H1 (cell line): ENCODE results near the gene HTR1B. TPM values are rescaled to one million over a fixed set of nuclear protein-coding genes. Genes with fewer than 3 reads are reported as not detected.

ENCODE experiments used
- CTCF ChIA-PET: fragments of 300-600 bp; sonication (Branson Sonifier 250); formaldehyde crosslinking; loops from one replicate; lab custom pipeline; 2021; ENCODE audit not compliant: partially characterized antibody; lab: Charles Lee
- POLR2A ChIA-PET: fragments of 300-600 bp; sonication (Branson Sonifier 250); formaldehyde crosslinking; loops from one replicate; lab custom pipeline; 2021; ENCODE audit warnings: inconsistent platforms; ENCODE audit not compliant: partially characterized antibody; lab: Charles Lee
- DNase-seq, 2 experiments: peaks; one replicate each; pipeline versions ENCODE4 v3.0.0 to v3.0.0-alpha.2; 2010 to 2022; ENCODE audit warnings: low spot score in 2 of 2, low read depth in 1 of 2, mixed read lengths in 1 of 2
- FAIRE-seq: peaks from 2 replicates; lab custom pipeline; 2011; peaks lifted over from hg19 to GRCh38; lab: Jason Lieb, UNC
- H2AFZ ChIP-seq: 2 replicates; pipeline ENCODE4 v1.8.1; 2012; ENCODE audit warnings: low read length, inconsistent platforms
- H2AK5ac ChIP-seq: 2 replicates; pipeline ENCODE4 v1.6.1; 2013; ENCODE audit warnings: low read depth, low read length
- H2BK120ac ChIP-seq: replicated peaks from 2 replicates; pipeline ENCODE3; 2013; ENCODE audit warnings: low read depth, low read length, inconsistent platforms
- H2BK12ac ChIP-seq: 2 replicates; pipeline ENCODE4 v1.6.1; 2013; ENCODE audit warnings: low read depth, low read length
- H2BK15ac ChIP-seq: 2 replicates; pipeline ENCODE4 v1.6.1; 2013; ENCODE audit warnings: low read length
- H2BK20ac ChIP-seq: 2 replicates; pipeline ENCODE4 v1.6.1; 2013; ENCODE audit warnings: low read length
- H2BK5ac ChIP-seq: 2 replicates; pipeline ENCODE4 v1.6.1; 2013; ENCODE audit warnings: low read depth, low read length
- H3K14ac ChIP-seq: 2 replicates; pipeline ENCODE4 v1.6.1; 2013; ENCODE audit warnings: inconsistent platforms; ENCODE audit not compliant: insufficient read length
- H3K18ac ChIP-seq: 2 replicates; pipeline ENCODE4 v1.6.1; 2013; ENCODE audit warnings: low read length; ENCODE audit errors: extremely low read depth
- H3K23ac ChIP-seq: 2 replicates; pipeline ENCODE4 v1.6.1; 2013; ENCODE audit warnings: inconsistent platforms; ENCODE audit not compliant: insufficient read length
- H3K23me2 ChIP-seq: 2 replicates; pipeline ENCODE4 v1.6.1; 2013; ENCODE audit warnings: low read depth, low read length
- H3K27ac ChIP-seq: 2 replicates; pipeline ENCODE4 v1.6.1; 2011; ENCODE audit warnings: low read depth, low read length, inconsistent platforms
- H3K27me3 ChIP-seq, 4 experiments: replicated peaks in 1 of 4; 1 replicate in 1 of 4; 2 replicates in 3 of 4; pipeline versions ENCODE4 v1.6.1 to v1.8.1; 2011 to 2013; ENCODE audit warnings: low read length in 3 of 4, mild to moderate bottlenecking in 3 of 4, inconsistent platforms in 2 of 4, mixed read lengths in 2 of 4, moderate library complexity in 1 of 4; ENCODE audit not compliant: control insufficient read depth in 3 of 4, insufficient read depth in 3 of 4; ENCODE audit errors: extremely low read depth in 1 of 4
- H3K36me3 ChIP-seq, 4 experiments: 2 replicates each; pipeline versions ENCODE4 v1.6.1 to v1.8.1; 2011 to 2013; ENCODE audit warnings: mild to moderate bottlenecking in 4 of 4, low read length in 3 of 4, moderate library complexity in 2 of 4, control low read depth in 1 of 4, inconsistent platforms in 1 of 4; ENCODE audit not compliant: insufficient read depth in 4 of 4, control insufficient read depth in 2 of 4
- H3K4ac ChIP-seq: replicated peaks from 2 replicates; pipeline ENCODE3; 2013; ENCODE audit warnings: low read length, low read depth, mixed read lengths, inconsistent platforms; ENCODE audit not compliant: insufficient read length
- H3K4me1 ChIP-seq, 4 experiments: replicated peaks in 1 of 4; 1 replicate in 1 of 4; 2 replicates in 3 of 4; pipeline versions ENCODE4 v1.6.1 to v1.8.1; 2011 to 2013; ENCODE audit warnings: low read length in 3 of 4, inconsistent platforms in 2 of 4, mixed read lengths in 1 of 4; ENCODE audit not compliant: insufficient read depth in 4 of 4, control insufficient read depth in 3 of 4
- H3K4me2 ChIP-seq, 2 experiments: 2 replicates each; pipeline versions ENCODE4 v1.6.1 to v1.8.1; 2011 to 2013; ENCODE audit warnings: low read depth in 2 of 2, low read length in 2 of 2, control low read depth in 1 of 2, inconsistent platforms in 1 of 2, mild to moderate bottlenecking in 1 of 2; ENCODE audit not compliant: insufficient read depth in 1 of 2
- H3K4me3 ChIP-seq, 4 experiments: fragments of 200-600, 300-600 bp in 1 of 4; sonication (generic), shearing (Covaris generic), sonication (Bioruptor Twin) in 1 of 4; 2 replicates each; pipeline versions ENCODE4 v1.5.1 to v1.8.1; 2011 to 2016; ENCODE audit warnings: low read length in 4 of 4, low read depth in 3 of 4, control low read depth in 2 of 4, inconsistent platforms in 2 of 4, mild to moderate bottlenecking in 2 of 4, mixed read lengths in 1 of 4, moderate library complexity in 1 of 4; ENCODE audit not compliant: insufficient read depth in 2 of 4; ENCODE audit errors: extremely low read depth in 1 of 4
- H3K56ac ChIP-seq: replicated peaks from 2 replicates; pipeline ENCODE3; 2013; ENCODE audit warnings: low read depth, mild to moderate bottlenecking, mixed read lengths, low read length, inconsistent platforms; ENCODE audit not compliant: insufficient read length
- H3K79me1 ChIP-seq: 2 replicates; pipeline ENCODE4 v1.6.1; 2013; ENCODE audit warnings: low read depth, low read length, control low read depth
- H3K79me2 ChIP-seq, 2 experiments: 2 replicates each; pipeline versions ENCODE4 v1.6.1 to v1.8.1; 2012 to 2013; ENCODE audit warnings: low read length in 2 of 2, mild to moderate bottlenecking in 2 of 2, inconsistent platforms in 1 of 2; ENCODE audit not compliant: insufficient read depth in 2 of 2, control insufficient read depth in 1 of 2
- H3K9ac ChIP-seq, 4 experiments: replicated peaks in 1 of 4; 1 replicate in 1 of 4; 2 replicates in 3 of 4; pipeline versions ENCODE4 v1.6.1 to v1.8.1; 2011 to 2013; ENCODE audit warnings: low read depth in 3 of 4, low read length in 3 of 4, control low read depth in 2 of 4, mild to moderate bottlenecking in 2 of 4, moderate library complexity in 2 of 4, inconsistent platforms in 1 of 4; ENCODE audit errors: extremely low read depth in 1 of 4
- H3K9me3 ChIP-seq, 2 experiments: 2 replicates each; pipeline versions ENCODE4 v1.6.1 to v1.8.1; 2012 to 2013; ENCODE audit warnings: mild to moderate bottlenecking in 2 of 2, moderate library complexity in 2 of 2, control low read depth in 1 of 2, inconsistent platforms in 1 of 2, low read depth in 1 of 2, low read length in 1 of 2, mixed read lengths in 1 of 2; ENCODE audit not compliant: insufficient read depth in 2 of 2
- H4K20me1 ChIP-seq, 2 experiments: replicated peaks in 1 of 2; 2 replicates each; pipeline versions ENCODE3 to v1.8.1; 2011 to 2013; ENCODE audit warnings: inconsistent platforms in 2 of 2, low read length in 2 of 2, mild to moderate bottlenecking in 1 of 2; ENCODE audit not compliant: insufficient read depth in 2 of 2, control insufficient read depth in 1 of 2
- H4K5ac ChIP-seq: 2 replicates; pipeline ENCODE4 v1.6.1; 2013; ENCODE audit warnings: low read length, low read depth, mixed read lengths, inconsistent platforms; ENCODE audit not compliant: insufficient read length
- H4K8ac ChIP-seq: 2 replicates; pipeline ENCODE4 v1.8.0; 2013; ENCODE audit warnings: mild to moderate bottlenecking, moderate library complexity, low read length, inconsistent platforms; ENCODE audit not compliant: insufficient read depth; ENCODE audit errors: extremely low read depth
- H4K91ac ChIP-seq: replicated peaks from 2 replicates; pipeline ENCODE3; 2013; ENCODE audit warnings: low read length, mixed read lengths, inconsistent platforms; ENCODE audit not compliant: insufficient read length
- CBX8 ChIP-seq: fragments of 300-800, 300-1000 bp; sonication (generic); IDR thresholded peaks from 2 replicates; pipeline ENCODE4 v1.7.1; 2016; ENCODE audit warnings: low read depth, low read length, borderline replicate concordance
- E2F6 ChIP-seq: IDR thresholded peaks from 2 replicates; pipeline ENCODE4 v1.6.1; 2012; ENCODE audit warnings: inconsistent platforms
- JUN ChIP-seq: IDR thresholded peaks from 2 replicates; pipeline ENCODE4 v1.6.1; 2011; ENCODE audit warnings: low read depth, mild to moderate bottlenecking, improper control_type of control experiment, low read length
- KDM5A ChIP-seq: fragments of 200-600 bp; IDR thresholded peaks from 2 replicates; pipeline ENCODE4 v1.7.1; 2012; ENCODE audit warnings: mild to moderate bottlenecking, low read length, inconsistent platforms, mixed read lengths
- MAFK ChIP-seq: IDR thresholded peaks from 2 replicates; pipeline ENCODE4 v1.6.1; 2012; ENCODE audit warnings: low read depth, mild to moderate bottlenecking, improper control_type of control experiment, low read length
- NRF1 ChIP-seq: IDR thresholded peaks from 2 replicates; pipeline ENCODE4 v1.6.1; 2011; ENCODE audit warnings: mild to moderate bottlenecking, low read depth, low read length, improper control_type of control experiment
- RAD21 ChIP-seq, 2 experiments: IDR thresholded peaks in 1 of 2; conservative IDR thresholded peaks in 1 of 2; 2 replicates each; pipeline ENCODE4 v1.6.1; 2011; ENCODE audit warnings: low read depth in 2 of 2, low read length in 2 of 2, improper control_type of control experiment in 1 of 2, inconsistent platforms in 1 of 2, mild to moderate bottlenecking in 1 of 2, moderate library complexity in 1 of 2
- RFX5 ChIP-seq: IDR thresholded peaks from 2 replicates; pipeline ENCODE4 v1.6.1; 2011; ENCODE audit warnings: low read depth, low read length, improper control_type of control experiment, borderline replicate concordance
- RXRA ChIP-seq: IDR thresholded peaks from 2 replicates; pipeline ENCODE4 v1.6.1; 2011; ENCODE audit warnings: low read depth, mild to moderate bottlenecking, low read length, moderate library complexity; ENCODE audit not compliant: insufficient read depth
- TBP ChIP-seq: IDR thresholded peaks from 2 replicates; pipeline ENCODE4 v1.6.1; 2011; ENCODE audit warnings: low read depth, low read length, improper control_type of control experiment
- TCF12 ChIP-seq: IDR thresholded peaks from 2 replicates; pipeline ENCODE4 v1.6.1; 2011; ENCODE audit warnings: low read depth, mild to moderate bottlenecking, low read length
- TEAD4 ChIP-seq: IDR thresholded peaks from 2 replicates; pipeline ENCODE4 v1.6.1; 2012; ENCODE audit warnings: low read depth, low read length, inconsistent platforms, mixed read lengths
- WGBS, 2 experiments: shearing (Covaris generic) in 1 of 2; methylation state at CpG; one replicate each; pipeline versions ENCODE4 v1.1.6 to v1.1.7; 2013 to 2015; ENCODE audit warnings: low lambda C conversion rate in 2 of 2, mixed read lengths in 2 of 2, inconsistent platforms in 1 of 2, low coverage in 1 of 2, missing lambda C conversion rate in 1 of 2; ENCODE audit not compliant: insufficient replicate concordance in 2 of 2, insufficient coverage in 1 of 2, insufficient read length in 1 of 2; ENCODE audit errors: extremely low coverage in 1 of 2, missing lambda C conversion rate in 1 of 2; 5-methylcytosine and 5-hydroxymethylcytosine counted together
- polyA plus RNA-seq, 7 experiments: library from polyadenylated mRNA; depleted of rRNA in 3 of 7; stranded (reverse) in 5 of 7; unstranded in 2 of 7; fragments of >200 nt in 5 of 7; fragments of 200-250 nt in 2 of 7; gene quantifications; 1 replicate in 5 of 7; 2 replicates in 1 of 7; 4 replicates in 1 of 7; pipeline versions ENCODE4 v1.2.1 to v1.2.3, GENCODE V29; 2011 to 2013; ENCODE audit warnings: missing spikeins in 2 of 7, mixed read lengths in 2 of 7
- total RNA-seq: library from RNA; stranded (reverse); fragmentation: NEBNext Ultra II Directional; extraction: Animal tissue kit (Norgen Biotek cat#: 25700); gene quantifications from 2 replicates; pipeline ENCODE4 v1.2.1, GENCODE V29; 2021

The HTR1B gene
- total and polyA plus RNA-seq, 2 of the 8 experiments (the other 6 are each of a cell fraction or from before 2014, with no cell fraction given): 1.1 to 1.4 TPM

GRCh38 chr6:77448546-77448945 lies 14.7 kb downstream of the HTR1B start:
- no peak overlapping the region for H4K5ac ChIP-seq
- H4K8ac ChIP-seq: no peak overlapping the region
- TF ChIP-seq TBP (no peak), TEAD4 (no peak), JUN (no peak), TCF12 (no peak), E2F6 (no peak), RXRA (no peak), NRF1 (no peak), RAD21 (IDR thresholded peaks at IDR 0.05 in 1 of 2, conservative IDR thresholded peaks at IDR 0.05 in 1 of 2; ENCODE audit: low read depth in 2 of 2, low read length in 2 of 2) (no peak), CBX8 (no peak), MAFK (no peak), RFX5 (no peak), KDM5A (no peak)
- ChIA-PET CTCF (interaction anchor here (0.8 to 2.3 kb wide), 5 partner anchors 8 to 1517 kb away, joined by 3 to 5 read pairs (median 4); no protein-coding TSS in a partner anchor), POLR2A (no interaction called here)
- H3K4ac ChIP-seq: no peak overlapping the region
- no peak overlapping the region for H2BK12ac ChIP-seq
- no peak overlapping the region for H2BK20ac ChIP-seq
- no peak overlapping the region for H2BK5ac ChIP-seq
- no peaks in the 10 kb centered on the region for H3K27me3 ChIP-seq
- H3K23me2 ChIP-seq: no peaks in the 10 kb centered on the region
- no peak overlapping the region for H3K14ac ChIP-seq
- H3K9me3 ChIP-seq: no peaks in the 10 kb centered on the region
- no peak overlapping the region for H3K18ac ChIP-seq
- DNase-seq (no peak), FAIRE-seq (no peak)
- H3K36me3 ChIP-seq: no peaks in the 10 kb centered on the region
- no peaks in the 10 kb centered on the region; a peak in 1 of 7 replicates for H3K4me1 ChIP-seq
- H3K4me3 ChIP-seq: no peak overlapping the region
- no peak overlapping the region for H4K91ac ChIP-seq
- 77% methylated on average over 3 of the region's 3 CpGs; no CpG with 5 or more reads in 1 of the 2 experiments for WGBS, 2 experiments
- no peak overlapping the region for H3K9ac ChIP-seq
- no peaks in the 10 kb centered on the region for H4K20me1 ChIP-seq
- H2BK120ac ChIP-seq: no peak overlapping the region
- H3K4me2 ChIP-seq: no peak overlapping the region
- H3K27ac ChIP-seq: no peak overlapping the region
- no peaks in the 10 kb centered on the region for H3K79me2 ChIP-seq
- no peak overlapping the region for H2AFZ ChIP-seq
- H2BK15ac ChIP-seq: no peak overlapping the region
- H3K23ac ChIP-seq: no peak overlapping the region
- no peaks in the 10 kb centered on the region for H3K79me1 ChIP-seq
- H2AK5ac ChIP-seq: no peak overlapping the region
- no peak overlapping the region for H3K56ac ChIP-seq
